Body of pancreas (tissue), 4 donors: ENCODE data around the gene SEZ6L. TPM values are rescaled to one million over a fixed set of nuclear protein-coding genes. Genes with fewer than 3 reads are reported as not detected.

Source experiments
- ATAC-seq: fragments of 150-250 bp; one replicate; pipeline ENCODE4 v1.9.1; 2016
- DNase-seq, 4 donors: peaks; one replicate each; pipeline ENCODE4 v3.0.0-alpha.2; 2019
- H3K27ac ChIP-seq, 4 donors: fragments of 200-600 bp; sonication (generic); 1 replicate in 3 of 4; 2 replicates in 1 of 4; pipeline versions ENCODE4 v1.5.1 to v1.6.1; 2016 to 2019; ENCODE audit warnings: mild to moderate bottlenecking in 1 of 4, mixed read lengths in 1 of 4, moderate library complexity in 1 of 4
- H3K27me3 ChIP-seq, 2 donors: fragments of 200-600 bp; sonication (generic); one replicate each; pipeline ENCODE4 v1.6.0; 2016; ENCODE audit warnings: mild to moderate bottlenecking in 1 of 2
- H3K36me3 ChIP-seq, 2 donors: fragments of 200-600 bp; sonication (generic); replicated peaks in 1 of 2; 2 replicates each; pipeline ENCODE4 v1.5.1; 2016; ENCODE audit warnings: low read depth in 2 of 2; ENCODE audit not compliant: insufficient read depth in 1 of 2
- H3K4me1 ChIP-seq: fragments of 200-600 bp; sonication (generic); one replicate; pipeline ENCODE4 v1.6.0; 2016
- H3K4me3 ChIP-seq, 2 donors: fragments of 200-600 bp; sonication (generic); 1 replicate in 1 of 2; 2 replicates in 1 of 2; pipeline ENCODE4 v1.5.1; 2016 to 2019
- H3K9me3 ChIP-seq, 3 donors: fragments of 200-600 bp; sonication (generic); 1 replicate in 2 of 3; 2 replicates in 1 of 3; pipeline ENCODE4 v1.5.1; 2016
- CTCF ChIP-seq, 7 experiments: fragments of 450-650 bp in 4 of 7; fragments of 200-600 bp in 3 of 7; sonication (generic) in 3 of 7; IDR thresholded peaks; one replicate each; pipeline ENCODE4 v1.5.1; 2016 to 2019; ENCODE audit warnings: antibody characterized with exemption in 7 of 7
- POLR2A ChIP-seq, 3 donors: fragments of 450-650 bp; IDR thresholded peaks; one replicate each; pipeline ENCODE4 v1.6.1; 2016; ENCODE audit warnings: antibody characterized with exemption in 3 of 3, mild to moderate bottlenecking in 2 of 3
- WGBS, 2 donors: methylation state at CpG; one replicate each; pipeline ENCODE4 v1.1.5; 2017; 5-methylcytosine and 5-hydroxymethylcytosine counted together
- intact Hi-C: fragments of 100-400 bp; cut with DNase I; formaldehyde crosslinking; loops from one replicate; pipeline ENCODE4 v1.15.1; 2023
- total RNA-seq, 2 donors: library from RNA; depleted of rRNA; stranded (reverse); fragments of >200 nt; gene quantifications; one replicate each; pipeline ENCODE4 v1.1.0, GENCODE V29; 2016

The SEZ6L gene
- total RNA-seq, 2 donors from 2014 or later = 0.33 to 0.52 TPM

DNA sequence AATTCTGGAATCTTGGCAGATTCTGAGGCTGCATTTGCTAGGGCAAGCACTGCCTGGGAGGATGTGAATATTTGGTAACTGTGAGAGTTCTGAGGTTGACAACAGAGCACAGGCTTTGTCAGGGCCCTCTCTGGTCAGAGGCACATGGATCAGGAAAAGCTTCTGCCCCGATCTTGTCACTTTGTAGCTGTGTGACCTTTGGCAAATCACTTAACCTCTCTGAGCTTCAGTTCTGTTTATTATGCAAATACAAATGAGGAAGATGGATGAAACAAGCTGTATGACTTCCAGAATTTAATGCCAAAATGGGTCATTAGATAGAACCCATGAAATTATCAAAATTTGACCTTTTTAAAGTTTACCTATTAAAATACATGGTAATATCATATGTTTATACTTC lies 94.9 kb downstream of the SEZ6L start:
- no peak for DNase-seq
- no peak for TF ChIP-seq CTCF (IDR thresholded peaks at IDR 0.05)
- TF ChIP-seq POLR2A (IDR thresholded peaks at IDR 0.05) = no peak
- 21 to 75% methylated on average over 1 of the region's 1 CpG for WGBS, 2 donors

GRCh38 chr22:26265281-26265680 lies 96.0 kb downstream of the SEZ6L start:
- Histone ChIP-seq H3K27me3 (no peaks in the 10 kb centered on the region), H3K27ac (no peak overlapping the region), H3K4me3 (no peak overlapping the region), H3K4me1 (no peaks in the 10 kb centered on the region), H3K36me3 (no peaks in the 10 kb centered on the region), H3K9me3 (no peaks in the 10 kb centered on the region)
- intact Hi-C loops = no loop called here
- 51 to 59% methylated on average over 7 of the region's 7 CpGs for WGBS, 2 donors
- ATAC-seq = no peak
- TF ChIP-seq CTCF (IDR thresholded peaks at IDR 0.05) = no peak
- no peak for TF ChIP-seq POLR2A (IDR thresholded peaks at IDR 0.05)
- DNase-seq = no peak

More for the DNA sequence above, 94.9 kb downstream of the SEZ6L start:
- ATAC-seq = no peak
- Histone ChIP-seq H3K36me3 (no peaks in the 10 kb centered on the region), H3K9me3 (no peaks in the 10 kb centered on the region), H3K4me3 (no peak overlapping the region), H3K27ac (no peak overlapping the region), H3K4me1 (no peaks in the 10 kb centered on the region), H3K27me3 (no peaks in the 10 kb centered on the region)
- intact Hi-C loops = no loop called here

- intact Hi-C loops = no loop called here
- 63 to 68% methylated on average over 6 of the region's 6 CpGs for WGBS, 2 donors
Observed at GRCh38 chr22:26265909-26266308, 96.6 kb downstream of the SEZ6L start.

DNA sequence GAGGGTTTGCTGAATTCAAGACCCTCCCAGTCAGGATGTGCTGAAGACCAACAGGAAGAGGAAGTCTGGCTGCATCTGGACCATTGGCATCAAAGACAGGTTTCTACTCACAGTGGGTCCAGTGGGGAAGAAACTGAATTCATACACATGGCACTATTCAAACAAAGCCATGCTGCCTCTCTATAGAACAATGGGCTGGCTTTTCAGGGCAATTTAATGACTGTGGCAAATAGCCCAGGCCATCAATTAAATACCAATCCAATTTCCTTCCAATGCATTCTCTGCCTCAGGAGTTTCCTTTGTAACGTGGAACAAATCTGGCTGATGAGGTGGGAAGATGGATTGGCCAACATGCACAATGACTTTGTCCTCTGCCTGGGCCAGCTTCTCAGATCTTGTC lies 98.6 kb downstream of the SEZ6L start:
- DNase-seq (no peak), ATAC-seq (no peak)
- Histone ChIP-seq H3K4me1 (no peaks in the 10 kb centered on the region), H3K27me3 (no peaks in the 10 kb centered on the region), H3K36me3 (no peaks in the 10 kb centered on the region), H3K27ac (no peak overlapping the region), H3K4me3 (no peak overlapping the region), H3K9me3 (no peaks in the 10 kb centered on the region)
- 13 to 17% methylated on average over 1 of the region's 1 CpG for WGBS, 2 donors
- no peak for TF ChIP-seq CTCF (IDR thresholded peaks at IDR 0.05)
- TF ChIP-seq POLR2A (IDR thresholded peaks at IDR 0.05) = no peak
- intact Hi-C loops = no loop called here

More at GRCh38 chr22:26265909-26266308, 96.6 kb downstream of the SEZ6L start:
- no peak overlapping the region for H3K27ac ChIP-seq
- H3K9me3 ChIP-seq = no peaks in the 10 kb centered on the region
- H3K36me3 ChIP-seq = no peaks in the 10 kb centered on the region
- no peak overlapping the region for H3K4me3 ChIP-seq
- no peaks in the 10 kb centered on the region for H3K27me3 ChIP-seq
- ATAC-seq = no peak
- DNase-seq = no peak
- no peaks in the 10 kb centered on the region for H3K4me1 ChIP-seq
- no peak for TF ChIP-seq POLR2A (IDR thresholded peaks at IDR 0.05)
- no peak for TF ChIP-seq CTCF (IDR thresholded peaks at IDR 0.05)

GRCh38 chr22:26269572-26269971 lies 100.3 kb downstream of the SEZ6L start:
- H3K27me3 ChIP-seq = no peaks in the 10 kb centered on the region
- ATAC-seq = no peak
- no peak overlapping the region for H3K27ac ChIP-seq
- 33 to 34% methylated on average over 7 of the region's 7 CpGs for WGBS, 2 donors
- TF ChIP-seq POLR2A (IDR thresholded peaks at IDR 0.05) (no peak), CTCF (IDR thresholded peaks at IDR 0.05) (no peak)
- DNase-seq = no peak
- H3K9me3 ChIP-seq = no peaks in the 10 kb centered on the region
- H3K36me3 ChIP-seq = no peaks in the 10 kb centered on the region
- intact Hi-C loops = no loop called here
- H3K4me1 ChIP-seq = no peaks in the 10 kb centered on the region
- H3K4me3 ChIP-seq = no peak overlapping the region
